HG02571 (cell line): ENCODE data around the gene LDHA.
"Not testable (repeated sequence)": the region's sequence is repeated elsewhere in the genome, so short reads cannot be mapped to it uniquely, and the experiment has no call there.

Source experiments
- ATAC-seq: cut with Tn5 transposase; IDR thresholded peaks from one replicate; pipeline ENCODE4 v1.9.1; 2021; ENCODE audit warnings: mild to moderate bottlenecking, moderate library complexity; ENCODE audit not compliant: unreplicated experiment

Gene LDHA

GRCh38 chr11:18393581-18394274 lies 635 bp upstream of the LDHA start:
- ATAC-seq, result no peak

- ATAC-seq, result no peak
Measured at GRCh38 chr11:18394928-18395734, 768 bp downstream of the LDHA start.

GRCh38 chr11:18395735-18396504 lies 1.6 kb downstream of the LDHA start:
- peak; percentile 53 for ATAC-seq

GRCh38 chr11:18397921-18398320 lies 3.6 kb downstream of the LDHA start:
- no peak for ATAC-seq

- ATAC-seq, result not testable (repeated sequence)
Measured at GRCh38 chr11:18401077-18401476, 6.7 kb downstream of the LDHA start.

GRCh38 chr11:18404062-18404461 lies 9.7 kb downstream of the LDHA start:
- no peak for ATAC-seq

- ATAC-seq, result not testable (repeated sequence)
Measured at GRCh38 chr11:18407400-18407799, 13.0 kb downstream of the LDHA start.

- ATAC-seq, result no peak
Measured at GRCh38 chr11:18408558-18409291, 14.4 kb downstream of the LDHA start.

- no peak for ATAC-seq
Measured at GRCh38 chr11:18416459-18416858, 22.1 kb downstream of the LDHA start.

- ATAC-seq, result no peak
Measured at GRCh38 chr11:18419040-18419439, 24.7 kb downstream of the LDHA start.

GRCh38 chr11:18420067-18420466 lies 25.7 kb downstream of the LDHA start:
- ATAC-seq, result no peak

- ATAC-seq, result no peak
Measured at GRCh38 chr11:18427240-18427639, 32.9 kb downstream of the LDHA start.

GRCh38 chr11:18429332-18429731 lies 35.0 kb downstream of the LDHA start:
- no peak for ATAC-seq

- ATAC-seq, result no peak
Measured at GRCh38 chr11:18438691-18439090, 44.3 kb downstream of the LDHA start.

- no peak for ATAC-seq
Measured at GRCh38 chr11:18449251-18449650, 54.9 kb downstream of the LDHA start.

GRCh38 chr11:18452927-18453326 lies 58.6 kb downstream of the LDHA start:
- no peak for ATAC-seq

- ATAC-seq, result no peak
Measured at GRCh38 chr11:18455686-18456372, 61.5 kb downstream of the LDHA start, which contains the start of gene LDHAL6A. TSS of gene LDHAL6A (plus strand) at chr11:18455856. CDS start at chr11:18456681, 825 bp downstream.

- ATAC-seq, result no peak
Measured at GRCh38 chr11:18457450-18457849, 63.1 kb downstream of the LDHA start.
